GM12892 (cell line): Measurements from ENCODE around the gene NCCRP1.

Experiments
- POLR2A ChIP-seq: IDR thresholded peaks from 2 replicates; pipeline ENCODE4 v1.6.1; 2011; ENCODE audit warnings: low read depth, low read length, control low read depth
- POLR2AphosphoS5 ChIP-seq: IDR thresholded peaks from 2 replicates; pipeline ENCODE4 v1.6.1; 2011; ENCODE audit warnings: low read depth, low read length, control low read depth

DNA sequence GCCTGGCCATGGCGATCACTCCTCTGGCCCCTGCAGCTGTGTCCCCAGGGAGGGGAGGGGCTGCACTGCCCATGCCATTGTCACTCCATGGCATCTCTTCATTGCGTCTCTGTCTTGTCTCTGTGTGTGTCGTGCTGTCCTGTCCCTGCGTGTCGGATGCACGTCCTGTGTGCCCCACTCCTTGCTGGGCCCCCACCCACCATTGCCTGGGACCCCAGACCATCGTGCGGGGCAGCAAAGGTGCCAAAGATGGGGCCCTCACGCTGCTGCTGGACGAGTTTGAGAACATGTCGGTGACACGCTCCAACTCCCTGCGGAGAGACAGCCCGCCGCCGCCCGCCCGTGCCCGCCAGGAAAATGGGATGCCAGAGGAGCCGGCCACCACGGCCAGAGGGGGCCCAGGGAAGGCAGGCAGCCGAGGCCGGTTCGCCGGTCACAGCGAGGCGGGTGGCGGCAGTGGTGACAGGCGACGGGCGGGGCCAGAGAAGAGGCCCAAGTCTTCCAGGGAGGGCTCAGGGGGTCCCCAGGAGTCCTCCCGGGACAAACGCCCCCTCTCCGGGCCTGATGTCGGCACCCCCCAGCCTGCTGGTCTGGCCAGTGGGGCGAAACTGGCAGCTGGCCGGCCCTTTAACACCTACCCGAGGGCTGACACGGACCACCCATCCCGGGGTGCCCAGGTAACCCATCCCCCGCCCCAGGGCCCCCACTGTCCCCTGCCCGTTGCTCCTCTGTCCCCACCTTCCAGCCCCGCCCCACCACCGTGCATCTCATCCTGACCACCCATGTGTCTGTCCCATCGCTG lies 23.9 kb upstream of the NCCRP1 start:
- TF ChIP-seq POLR2A (no peak), POLR2AphosphoS5 (no peak)
